Esophagus squamous epithelium (tissue), 5 donors: ENCODE measurements around the gene SOCS1. TPM values are rescaled to one million over a fixed set of nuclear protein-coding genes. Genes with fewer than 3 reads are reported as not detected.

Source experiments
- DNase-seq: peaks from one replicate; lab custom pipeline; 2025; lab: John Stamatoyannopoulos, UW
- H3K27ac ChIP-seq, 4 donors: fragments of 200-600 bp; sonication (generic); one replicate each; pipeline ENCODE4 v1.5.1; 2016 to 2019; ENCODE audit warnings: mild to moderate bottlenecking in 1 of 4
- H3K27me3 ChIP-seq, 4 donors: fragments of 200-600 bp; sonication (generic); 1 replicate in 3 of 4; 2 replicates in 1 of 4; pipeline versions ENCODE4 v1.5.1 to v1.6.0; 2017 to 2021; ENCODE audit warnings: antibody characterized with exemption in 1 of 4
- H3K36me3 ChIP-seq, 3 donors: fragments of 200-600 bp; sonication (generic); one replicate each; pipeline ENCODE4 v1.5.1; 2016 to 2019
- H3K4me1 ChIP-seq, 3 donors: fragments of 200-600 bp; sonication (generic); one replicate each; pipeline ENCODE4 v1.5.1; 2017 to 2019
- H3K4me3 ChIP-seq, 4 donors: fragments of 200-600 bp; sonication (generic); 1 replicate in 3 of 4; 2 replicates in 1 of 4; pipeline ENCODE4 v1.5.1; 2016 to 2019; ENCODE audit warnings: mild to moderate bottlenecking in 2 of 4, moderate library complexity in 1 of 4
- H3K9me3 ChIP-seq, 3 donors: fragments of 200-600 bp; sonication (generic); one replicate each; pipeline ENCODE4 v1.5.1; 2016 to 2019
- CTCF ChIP-seq, 6 experiments: fragments of 450-650 bp in 4 of 6; fragments of 200-600 bp in 2 of 6; sonication (generic) in 2 of 6; IDR thresholded peaks; one replicate each; pipeline ENCODE4 v1.5.1; 2016 to 2019; ENCODE audit warnings: antibody characterized with exemption in 6 of 6, mild to moderate bottlenecking in 4 of 6, moderate library complexity in 4 of 6
- POLR2A ChIP-seq, 4 donors: fragments of 450-650 bp; IDR thresholded peaks; one replicate each; pipeline ENCODE4 v1.6.1; 2017; ENCODE audit warnings: antibody characterized with exemption in 4 of 4, mild to moderate bottlenecking in 4 of 4, moderate library complexity in 3 of 4
- WGBS, 2 donors: methylation state at CpG; one replicate each; pipeline ENCODE4 v1.1.5; 2018; 5-methylcytosine and 5-hydroxymethylcytosine counted together
- intact Hi-C: fragments of 100-400 bp; cut with DNase I; formaldehyde crosslinking; loops from one replicate; pipeline ENCODE4 v1.15.0; 2022
- total RNA-seq, 4 donors: library from RNA; depleted of rRNA; stranded (reverse); fragments of >200 nt; gene quantifications; one replicate each; pipeline ENCODE4 v1.1.0, GENCODE V29; 2016
- donor health status: DM: yes; HTN: yes; CAD: no.

The SOCS1 gene
- total RNA-seq, 4 donors from 2014 or later: 0.42 to 9.3 (median 3.7) TPM

- Histone ChIP-seq H3K4me3 (no peak overlapping the region), H3K36me3 (no peaks in the 10 kb centered on the region), H3K9me3 (no peaks in the 10 kb centered on the region), H3K4me1 (peaks cover 0 to 23% (median 4%) of the 10 kb centered on the region in 3 donors), H3K27me3 (peaks cover 0 to 24% (median 0%) of the 10 kb centered on the region in 4 donors), H3K27ac (peak overlapping the region; percentile 55 to 78 (median 69))
- TF ChIP-seq POLR2A (IDR thresholded peaks at IDR 0.05): no peak
- TF ChIP-seq CTCF (IDR thresholded peaks at IDR 0.05): no peak
- intact Hi-C loops: no loop called here
- DNase-seq: no peak
- WGBS, 2 donors: 89 to 90% methylated on average over 2 of the region's 3 CpGs
Measured at GRCh38 chr16:11232302-11232851, 23.6 kb downstream of the SOCS1 start.

GRCh38 chr16:11231367-11231970 is 24.5 kb downstream of the SOCS1 start:
- intact Hi-C loops: no loop called here
- TF ChIP-seq CTCF (IDR thresholded peaks at IDR 0.05) (no peak), POLR2A (IDR thresholded peaks at IDR 0.05) (no peak)
- H3K27ac ChIP-seq: no peak overlapping the region
- no peaks in the 10 kb centered on the region for H3K9me3 ChIP-seq
- 75 to 76% methylated on average over 10 of the region's 10 CpGs for WGBS, 2 donors
- no peaks in the 10 kb centered on the region for H3K36me3 ChIP-seq
- no peak for DNase-seq
- H3K27me3 ChIP-seq: peaks cover 0 to 25% (median 0%) of the 10 kb centered on the region in 4 donors
- peaks cover 0 to 23% (median 4%) of the 10 kb centered on the region in 3 donors for H3K4me1 ChIP-seq
- H3K4me3 ChIP-seq: no peak overlapping the region

- H3K9me3 ChIP-seq: no peaks in the 10 kb centered on the region
- no peak overlapping the region for H3K27ac ChIP-seq
- intact Hi-C loops: no loop called here
- no peak overlapping the region for H3K4me3 ChIP-seq
- no peak for TF ChIP-seq CTCF (IDR thresholded peaks at IDR 0.05)
- TF ChIP-seq POLR2A (IDR thresholded peaks at IDR 0.05): no peak
- H3K4me1 ChIP-seq: peaks cover 0 to 31% (median 4%) of the 10 kb centered on the region in 3 donors
- H3K27me3 ChIP-seq: peaks cover 0 to 32% (median 0%) of the 10 kb centered on the region in 4 donors
- WGBS, 2 donors: 23 to 48% methylated on average over 4 of the region's 4 CpGs
- no peaks in the 10 kb centered on the region for H3K36me3 ChIP-seq
- no peak for DNase-seq
Measured at GRCh38 chr16:11229906-11230305, 26.1 kb downstream of the SOCS1 start.

GRCh38 chr16:11229432-11229831 is 26.6 kb downstream of the SOCS1 start:
- intact Hi-C loops: no loop called here
- 43 to 62% methylated on average over 5 of the region's 5 CpGs for WGBS, 2 donors

More at GRCh38 chr16:11229432-11229831, 26.6 kb downstream of the SOCS1 start:
- peaks cover 0 to 32% (median 0%) of the 10 kb centered on the region in 4 donors for H3K27me3 ChIP-seq
- no peaks in the 10 kb centered on the region for H3K9me3 ChIP-seq
- no peaks in the 10 kb centered on the region for H3K36me3 ChIP-seq
- no peak for DNase-seq
- no peak overlapping the region for H3K4me3 ChIP-seq
- no peak for TF ChIP-seq POLR2A (IDR thresholded peaks at IDR 0.05)
- TF ChIP-seq CTCF (IDR thresholded peaks at IDR 0.05): no peak
- peaks cover 0 to 36% (median 6%) of the 10 kb centered on the region in 3 donors for H3K4me1 ChIP-seq
- H3K27ac ChIP-seq: no peak overlapping the region
